Activated CD4-positive, alpha-beta T cell treated with anti-CD3 and anti-CD28 coated beads, Interleukin-2, amount 10 ng/mL, durations not matched to agents 24 days and 14 days (primary cell): ENCODE measurements around the gene EGR4. TPM values are rescaled to one million over a fixed set of nuclear protein-coding genes. Genes with fewer than 3 reads are reported as not detected.

Experiments used
- DNase-seq: peaks from one replicate; pipeline ENCODE4 v3.0.0; 2022
- H3K27ac Mint-ChIP-seq: one replicate; pipeline ENCODE4 v1.8.0; 2022; ENCODE audit warnings: mild to moderate bottlenecking, mixed read lengths
- H3K27me3 Mint-ChIP-seq: one replicate; pipeline ENCODE4 v1.8.0; 2022; ENCODE audit warnings: mixed read lengths
- H3K36me3 Mint-ChIP-seq: one replicate; pipeline ENCODE4 v1.8.0; 2022; ENCODE audit warnings: low read depth, mild to moderate bottlenecking, mixed read lengths
- H3K4me1 Mint-ChIP-seq: one replicate; pipeline ENCODE4 v1.8.0; 2021; ENCODE audit warnings: mixed read lengths
- H3K4me3 Mint-ChIP-seq: one replicate; pipeline ENCODE4 v1.8.0; 2022; ENCODE audit warnings: mild to moderate bottlenecking, moderate library complexity, mixed read lengths
- H3K9me3 Mint-ChIP-seq: one replicate; pipeline ENCODE4 v1.8.0; 2021; ENCODE audit warnings: mixed read lengths
- intact Hi-C: fragments of 100-400 bp; cut with micrococcal nuclease; formaldehyde crosslinking; loops from one replicate; pipeline ENCODE4 v1.15.1; 2023
- total RNA-seq: library from RNA; stranded (reverse); gene quantifications from 2 replicates; pipeline ENCODE4 v1.2.3, GENCODE V29; 2022

EGR4 gene
- total RNA-seq, 1 donor from 2014 or later = 1.2 TPM

- Mint-ChIP-seq H3K4me3 (no peak overlapping the region), H3K4me1 (peaks cover 10% of the 10 kb centered on the region), H3K27ac (no peak overlapping the region), H3K27me3 (peaks cover 60% of the 10 kb centered on the region), H3K9me3 (no peaks in the 10 kb centered on the region), H3K36me3 (no peaks in the 10 kb centered on the region)
- DNase-seq = no peak
- intact Hi-C loops = no loop called here
These were observed 2.5 kb upstream of the EGR4 start for GRCh38 chr2:73295751-73296400.

- H3K4me1 Mint-ChIP-seq = peaks cover 13% of the 10 kb centered on the region
- no peaks in the 10 kb centered on the region for H3K9me3 Mint-ChIP-seq
- intact Hi-C loops = loop anchor here (5.0 kb wide), 1 partner anchor 443 kb away; the partner anchor contains the start of gene TPRKB
- DNase-seq = no peak
- no peak overlapping the region for H3K27ac Mint-ChIP-seq
- no peaks in the 10 kb centered on the region for H3K36me3 Mint-ChIP-seq
- H3K27me3 Mint-ChIP-seq = peaks cover 73% of the 10 kb centered on the region
- H3K4me3 Mint-ChIP-seq = no peak overlapping the region
These were observed 891 bp upstream of the EGR4 start for GRCh38 chr2:73294239-73294638.

GRCh38 chr2:73292906-73293533 lies 328 bp downstream of the EGR4 start:
- peak overlapping the region; percentile 81 for H3K4me3 Mint-ChIP-seq
- no peaks in the 10 kb centered on the region for H3K9me3 Mint-ChIP-seq
- H3K27me3 Mint-ChIP-seq = peaks cover 76% of the 10 kb centered on the region
- intact Hi-C loops = loop anchor here (1.0 to 5.0 kb wide), 4 partner anchors 8 to 444 kb away; partner anchors contain the start of genes ALMS1, CCT7 and TPRKB
- peaks cover 12% of the 10 kb centered on the region for H3K4me1 Mint-ChIP-seq
- H3K27ac Mint-ChIP-seq = no peak overlapping the region
- no peaks in the 10 kb centered on the region for H3K36me3 Mint-ChIP-seq
- peak; percentile 66 for DNase-seq

- H3K27me3 Mint-ChIP-seq = peaks cover 73% of the 10 kb centered on the region
- H3K27ac Mint-ChIP-seq = no peak overlapping the region
- peaks cover 12% of the 10 kb centered on the region for H3K4me1 Mint-ChIP-seq
- DNase-seq = peak; percentile 61
- intact Hi-C loops = loop anchor here (5.0 kb wide), 1 partner anchor 445 kb away; the partner anchor contains the start of gene TPRKB
- H3K4me3 Mint-ChIP-seq = peak overlapping the region; percentile 77
- H3K36me3 Mint-ChIP-seq = no peaks in the 10 kb centered on the region
- no peaks in the 10 kb centered on the region for H3K9me3 Mint-ChIP-seq
These were observed 937 bp downstream of the EGR4 start for GRCh38 chr2:73292316-73292905.

GRCh38 chr2:73291461-73292315 lies 1.7 kb downstream of the EGR4 start:
- peaks cover 12% of the 10 kb centered on the region for H3K4me1 Mint-ChIP-seq
- H3K9me3 Mint-ChIP-seq = no peaks in the 10 kb centered on the region
- peak overlapping the region; percentile 77 for H3K4me3 Mint-ChIP-seq
- H3K27me3 Mint-ChIP-seq = peaks cover 69% of the 10 kb centered on the region
- no peaks in the 10 kb centered on the region for H3K36me3 Mint-ChIP-seq
- H3K27ac Mint-ChIP-seq = no peak overlapping the region
- intact Hi-C loops = loop anchor here (2.0 to 5.0 kb wide), 2 partner anchors 371 to 446 kb away; partner anchors contain the start of gene TPRKB
- DNase-seq = no peak

GRCh38 chr2:73291093-73291460 lies 2.3 kb downstream of the EGR4 start:
- H3K4me1 Mint-ChIP-seq = peaks cover 13% of the 10 kb centered on the region
- H3K9me3 Mint-ChIP-seq = no peaks in the 10 kb centered on the region
- H3K27ac Mint-ChIP-seq = peak overlapping the region; percentile 27

GRCh38 chr2:73290049-73290839 lies 3.1 kb downstream of the EGR4 start:
- H3K36me3 Mint-ChIP-seq = no peaks in the 10 kb centered on the region
- peak overlapping the region; percentile 36 for H3K4me3 Mint-ChIP-seq
- intact Hi-C loops = loop anchor here (2.0 to 5.0 kb wide), 2 partner anchors 369 to 447 kb away; partner anchors contain the start of gene TPRKB
- H3K27ac Mint-ChIP-seq = peak overlapping the region; percentile 55
- peaks cover 60% of the 10 kb centered on the region for H3K27me3 Mint-ChIP-seq
- no peaks in the 10 kb centered on the region for H3K9me3 Mint-ChIP-seq
- peak; percentile 87 for DNase-seq
- H3K4me1 Mint-ChIP-seq = peaks cover 15% of the 10 kb centered on the region

More at GRCh38 chr2:73291093-73291460, 2.3 kb downstream of the EGR4 start:
- H3K27me3 Mint-ChIP-seq = peaks cover 68% of the 10 kb centered on the region
- peak; percentile 91 for DNase-seq
- peak overlapping the region; percentile 77 for H3K4me3 Mint-ChIP-seq
- intact Hi-C loops = loop anchor here (2.0 to 5.0 kb wide), 2 partner anchors 370 to 446 kb away; partner anchors contain the start of gene TPRKB
- no peaks in the 10 kb centered on the region for H3K36me3 Mint-ChIP-seq

GRCh38 chr2:73289304-73289703 lies 4.0 kb downstream of the EGR4 start:
- H3K36me3 Mint-ChIP-seq = no peaks in the 10 kb centered on the region
- no peak overlapping the region for H3K27ac Mint-ChIP-seq
- intact Hi-C loops = no loop called here
- H3K27me3 Mint-ChIP-seq = peaks cover 51% of the 10 kb centered on the region
- DNase-seq = no peak
- no peaks in the 10 kb centered on the region for H3K9me3 Mint-ChIP-seq
- no peak overlapping the region for H3K4me3 Mint-ChIP-seq
- H3K4me1 Mint-ChIP-seq = peaks cover 20% of the 10 kb centered on the region

GRCh38 chr2:73286134-73286655 lies 7.2 kb downstream of the EGR4 start:
- Mint-ChIP-seq H3K4me3 (peak overlapping the region; percentile 85), H3K36me3 (peaks cover 2% of the 10 kb centered on the region), H3K27me3 (peaks cover 36% of the 10 kb centered on the region), H3K4me1 (peaks cover 25% of the 10 kb centered on the region), H3K27ac (peak overlapping the region; percentile 9), H3K9me3 (no peaks in the 10 kb centered on the region)
- DNase-seq = no peak
- intact Hi-C loops = no loop called here

- peaks cover 5% of the 10 kb centered on the region for H3K36me3 Mint-ChIP-seq
- peaks cover 21% of the 10 kb centered on the region for H3K4me1 Mint-ChIP-seq
- intact Hi-C loops = loop anchor here (1.0 to 2.0 kb wide), 2 partner anchors 8 to 100 kb away; partner anchors contain the start of genes ALMS1 and EGR4
- peak; percentile 64 for DNase-seq
- H3K4me3 Mint-ChIP-seq = peak overlapping the region; percentile 85
- peak overlapping the region; percentile 78 for H3K27ac Mint-ChIP-seq
- H3K9me3 Mint-ChIP-seq = no peaks in the 10 kb centered on the region
- peaks cover 27% of the 10 kb centered on the region for H3K27me3 Mint-ChIP-seq
These were observed 8.1 kb downstream of the EGR4 start for GRCh38 chr2:73285159-73285739.

GRCh38 chr2:73284296-73285158 lies 8.8 kb downstream of the EGR4 start, which contains the start of gene FBXO41:
Gene FBXO41, minus strand, starts transcription at chr2:73284478. Its CDS starts 14,848 bp downstream, at chr2:73269630.
- peaks cover 6% of the 10 kb centered on the region for H3K36me3 Mint-ChIP-seq
- peaks cover 20% of the 10 kb centered on the region for H3K27me3 Mint-ChIP-seq
- peak within 1 kb of the TSS; percentile 78 for H3K27ac Mint-ChIP-seq
- peaks cover 22% of the 10 kb centered on the region for H3K4me1 Mint-ChIP-seq
- peak; percentile 93 for DNase-seq
- intact Hi-C loops = loop anchor here (1.0 to 2.0 kb wide), 4 partner anchors 9 to 100 kb away; partner anchors contain the start of genes ALMS1, CCT7 and EGR4
- H3K9me3 Mint-ChIP-seq = no peaks in the 10 kb centered on the region
- H3K4me3 Mint-ChIP-seq = peak within 1 kb of the TSS; percentile 85
